Measurements from ENCODE around the gene NUP188.

Gene NUP188

GRCh38 chr9:129007035-129007765, 59.7 kb downstream of the NUP188 start:
- no peak for DNase-seq (ENCODE audit: low read depth)

- no peak for DNase-seq (ENCODE audit: low read depth)
These were observed 60.4 kb downstream of the NUP188 start for GRCh38 chr9:129007766-129008468.

GRCh38 chr9:129008469-129008965, 61.0 kb downstream of the NUP188 start:
- DNase-seq (ENCODE audit: low read depth), result no peak

- no peak for DNase-seq (ENCODE audit: low read depth)
These were observed 61.6 kb downstream of the NUP188 start for GRCh38 chr9:129008986-129009583.

GRCh38 chr9:129009584-129010141, 62.2 kb downstream of the NUP188 start:
- no peak for DNase-seq (ENCODE audit: low read depth)

- no peak for DNase-seq (ENCODE audit: low read depth)
These were observed 62.9 kb downstream of the NUP188 start for GRCh38 chr9:129010267-129010975.

- no peak for DNase-seq (ENCODE audit: low read depth)
These were observed 63.7 kb downstream of the NUP188 start for GRCh38 chr9:129011170-129011569.

- no peak for DNase-seq (ENCODE audit: low read depth)
These were observed 64.3 kb downstream of the NUP188 start for GRCh38 chr9:129011761-129012181.

- no peak for DNase-seq (ENCODE audit: low read depth)
These were observed 64.8 kb downstream of the NUP188 start for GRCh38 chr9:129012343-129012742.

- DNase-seq (ENCODE audit: low read depth), result no peak
These were observed 65.5 kb downstream of the NUP188 start for GRCh38 chr9:129012893-129013448.

GRCh38 chr9:129013674-129014073, 66.2 kb downstream of the NUP188 start:
- no peak for DNase-seq (ENCODE audit: low read depth)

- DNase-seq (ENCODE audit: low read depth), result no peak
These were observed 66.6 kb downstream of the NUP188 start for GRCh38 chr9:129014124-129014523.

- DNase-seq (ENCODE audit: low read depth), result no peak
These were observed 67.1 kb downstream of the NUP188 start for GRCh38 chr9:129014608-129015007.

GRCh38 chr9:129021091-129021490, 73.6 kb downstream of the NUP188 start:
- no peak for DNase-seq (ENCODE audit: low read depth)

- DNase-seq (ENCODE audit: low read depth), result no peak
These were observed 74.5 kb downstream of the NUP188 start for GRCh38 chr9:129022037-129022436.

GRCh38 chr9:129023036-129023907, 75.8 kb downstream of the NUP188 start:
- peak; percentile 73 for DNase-seq (ENCODE audit: low read depth)

GRCh38 chr9:129023908-129024233, 76.4 kb downstream of the NUP188 start:
- DNase-seq (ENCODE audit: low read depth), result no peak

- DNase-seq (ENCODE audit: low read depth), result no peak
These were observed 79.1 kb downstream of the NUP188 start for GRCh38 chr9:129026442-129027223.

- DNase-seq (ENCODE audit: low read depth), result no peak
These were observed 79.8 kb downstream of the NUP188 start for GRCh38 chr9:129027224-129027684.

- no peak for DNase-seq (ENCODE audit: low read depth)
These were observed 80.2 kb downstream of the NUP188 start for GRCh38 chr9:129027685-129028191.
